H1 (cell line): ENCODE data around the gene DENND1A. TPM values are rescaled to one million over a fixed set of nuclear protein-coding genes. Genes with fewer than 3 reads are reported as not detected.

Experiments
- CTCF ChIA-PET: fragments of 300-600 bp; sonication (Branson Sonifier 250); formaldehyde crosslinking; loops from one replicate; lab custom pipeline; 2021; ENCODE audit not compliant: partially characterized antibody; lab: Charles Lee
- POLR2A ChIA-PET: fragments of 300-600 bp; sonication (Branson Sonifier 250); formaldehyde crosslinking; loops from one replicate; lab custom pipeline; 2021; ENCODE audit warnings: inconsistent platforms; ENCODE audit not compliant: partially characterized antibody; lab: Charles Lee
- DNase-seq, 2 experiments: peaks; one replicate each; pipeline versions ENCODE4 v3.0.0 to v3.0.0-alpha.2; 2010 to 2022; ENCODE audit warnings: low spot score in 2 of 2, low read depth in 1 of 2, mixed read lengths in 1 of 2
- FAIRE-seq: peaks from 2 replicates; lab custom pipeline; 2011; peaks lifted over from hg19 to GRCh38; lab: Jason Lieb, UNC
- H2AFZ ChIP-seq: 2 replicates; pipeline ENCODE4 v1.8.1; 2012; ENCODE audit warnings: low read length, inconsistent platforms
- H2AK5ac ChIP-seq: 2 replicates; pipeline ENCODE4 v1.6.1; 2013; ENCODE audit warnings: low read depth, low read length
- H2BK120ac ChIP-seq: replicated peaks from 2 replicates; pipeline ENCODE3; 2013; ENCODE audit warnings: low read depth, low read length, inconsistent platforms
- H2BK12ac ChIP-seq: 2 replicates; pipeline ENCODE4 v1.6.1; 2013; ENCODE audit warnings: low read depth, low read length
- H2BK15ac ChIP-seq: 2 replicates; pipeline ENCODE4 v1.6.1; 2013; ENCODE audit warnings: low read length
- H2BK20ac ChIP-seq: 2 replicates; pipeline ENCODE4 v1.6.1; 2013; ENCODE audit warnings: low read length
- H2BK5ac ChIP-seq: 2 replicates; pipeline ENCODE4 v1.6.1; 2013; ENCODE audit warnings: low read depth, low read length
- H3K14ac ChIP-seq: 2 replicates; pipeline ENCODE4 v1.6.1; 2013; ENCODE audit warnings: inconsistent platforms; ENCODE audit not compliant: insufficient read length
- H3K18ac ChIP-seq: 2 replicates; pipeline ENCODE4 v1.6.1; 2013; ENCODE audit warnings: low read length; ENCODE audit errors: extremely low read depth
- H3K23ac ChIP-seq: 2 replicates; pipeline ENCODE4 v1.6.1; 2013; ENCODE audit warnings: inconsistent platforms; ENCODE audit not compliant: insufficient read length
- H3K23me2 ChIP-seq: 2 replicates; pipeline ENCODE4 v1.6.1; 2013; ENCODE audit warnings: low read depth, low read length
- H3K27ac ChIP-seq: 2 replicates; pipeline ENCODE4 v1.6.1; 2011; ENCODE audit warnings: low read depth, low read length, inconsistent platforms
- H3K27me3 ChIP-seq, 4 experiments: replicated peaks in 1 of 4; 1 replicate in 1 of 4; 2 replicates in 3 of 4; pipeline versions ENCODE4 v1.6.1 to v1.8.1; 2011 to 2013; ENCODE audit warnings: low read length in 3 of 4, mild to moderate bottlenecking in 3 of 4, inconsistent platforms in 2 of 4, mixed read lengths in 2 of 4, moderate library complexity in 1 of 4; ENCODE audit not compliant: control insufficient read depth in 3 of 4, insufficient read depth in 3 of 4; ENCODE audit errors: extremely low read depth in 1 of 4
- H3K36me3 ChIP-seq, 4 experiments: 2 replicates each; pipeline versions ENCODE4 v1.6.1 to v1.8.1; 2011 to 2013; ENCODE audit warnings: mild to moderate bottlenecking in 4 of 4, low read length in 3 of 4, moderate library complexity in 2 of 4, control low read depth in 1 of 4, inconsistent platforms in 1 of 4; ENCODE audit not compliant: insufficient read depth in 4 of 4, control insufficient read depth in 2 of 4
- H3K4ac ChIP-seq: replicated peaks from 2 replicates; pipeline ENCODE3; 2013; ENCODE audit warnings: low read length, low read depth, mixed read lengths, inconsistent platforms; ENCODE audit not compliant: insufficient read length
- H3K4me1 ChIP-seq, 4 experiments: replicated peaks in 1 of 4; 1 replicate in 1 of 4; 2 replicates in 3 of 4; pipeline versions ENCODE4 v1.6.1 to v1.8.1; 2011 to 2013; ENCODE audit warnings: low read length in 3 of 4, inconsistent platforms in 2 of 4, mixed read lengths in 1 of 4; ENCODE audit not compliant: insufficient read depth in 4 of 4, control insufficient read depth in 3 of 4
- H3K4me2 ChIP-seq, 2 experiments: 2 replicates each; pipeline versions ENCODE4 v1.6.1 to v1.8.1; 2011 to 2013; ENCODE audit warnings: low read depth in 2 of 2, low read length in 2 of 2, control low read depth in 1 of 2, inconsistent platforms in 1 of 2, mild to moderate bottlenecking in 1 of 2; ENCODE audit not compliant: insufficient read depth in 1 of 2
- H3K4me3 ChIP-seq, 4 experiments: fragments of 200-600, 300-600 bp in 1 of 4; sonication (generic), shearing (Covaris generic), sonication (Bioruptor Twin) in 1 of 4; 2 replicates each; pipeline versions ENCODE4 v1.5.1 to v1.8.1; 2011 to 2016; ENCODE audit warnings: low read length in 4 of 4, low read depth in 3 of 4, control low read depth in 2 of 4, inconsistent platforms in 2 of 4, mild to moderate bottlenecking in 2 of 4, mixed read lengths in 1 of 4, moderate library complexity in 1 of 4; ENCODE audit not compliant: insufficient read depth in 2 of 4; ENCODE audit errors: extremely low read depth in 1 of 4
- H3K56ac ChIP-seq: replicated peaks from 2 replicates; pipeline ENCODE3; 2013; ENCODE audit warnings: low read depth, mild to moderate bottlenecking, mixed read lengths, low read length, inconsistent platforms; ENCODE audit not compliant: insufficient read length
- H3K79me1 ChIP-seq: 2 replicates; pipeline ENCODE4 v1.6.1; 2013; ENCODE audit warnings: low read depth, low read length, control low read depth
- H3K79me2 ChIP-seq, 2 experiments: 2 replicates each; pipeline versions ENCODE4 v1.6.1 to v1.8.1; 2012 to 2013; ENCODE audit warnings: low read length in 2 of 2, mild to moderate bottlenecking in 2 of 2, inconsistent platforms in 1 of 2; ENCODE audit not compliant: insufficient read depth in 2 of 2, control insufficient read depth in 1 of 2
- H3K9ac ChIP-seq, 4 experiments: replicated peaks in 1 of 4; 1 replicate in 1 of 4; 2 replicates in 3 of 4; pipeline versions ENCODE4 v1.6.1 to v1.8.1; 2011 to 2013; ENCODE audit warnings: low read depth in 3 of 4, low read length in 3 of 4, control low read depth in 2 of 4, mild to moderate bottlenecking in 2 of 4, moderate library complexity in 2 of 4, inconsistent platforms in 1 of 4; ENCODE audit errors: extremely low read depth in 1 of 4
- H3K9me3 ChIP-seq, 2 experiments: 2 replicates each; pipeline versions ENCODE4 v1.6.1 to v1.8.1; 2012 to 2013; ENCODE audit warnings: mild to moderate bottlenecking in 2 of 2, moderate library complexity in 2 of 2, control low read depth in 1 of 2, inconsistent platforms in 1 of 2, low read depth in 1 of 2, low read length in 1 of 2, mixed read lengths in 1 of 2; ENCODE audit not compliant: insufficient read depth in 2 of 2
- H4K20me1 ChIP-seq, 2 experiments: replicated peaks in 1 of 2; 2 replicates each; pipeline versions ENCODE3 to v1.8.1; 2011 to 2013; ENCODE audit warnings: inconsistent platforms in 2 of 2, low read length in 2 of 2, mild to moderate bottlenecking in 1 of 2; ENCODE audit not compliant: insufficient read depth in 2 of 2, control insufficient read depth in 1 of 2
- H4K5ac ChIP-seq: 2 replicates; pipeline ENCODE4 v1.6.1; 2013; ENCODE audit warnings: low read length, low read depth, mixed read lengths, inconsistent platforms; ENCODE audit not compliant: insufficient read length
- H4K8ac ChIP-seq: 2 replicates; pipeline ENCODE4 v1.8.0; 2013; ENCODE audit warnings: mild to moderate bottlenecking, moderate library complexity, low read length, inconsistent platforms; ENCODE audit not compliant: insufficient read depth; ENCODE audit errors: extremely low read depth
- H4K91ac ChIP-seq: replicated peaks from 2 replicates; pipeline ENCODE3; 2013; ENCODE audit warnings: low read length, mixed read lengths, inconsistent platforms; ENCODE audit not compliant: insufficient read length
- CREB1 ChIP-seq: IDR thresholded peaks from 2 replicates; pipeline ENCODE4 v1.6.1; 2012; ENCODE audit warnings: inconsistent platforms
- CTCF ChIP-seq, 3 experiments: IDR thresholded peaks; 1 replicate in 2 of 3; 2 replicates in 1 of 3; pipeline versions ENCODE4 v1.5.1 to v1.6.1; 2011; ENCODE audit warnings: low read length in 3 of 3, mild to moderate bottlenecking in 3 of 3, inconsistent platforms in 2 of 3, low read depth in 1 of 3, moderate library complexity in 1 of 3; ENCODE audit not compliant: insufficient read depth in 1 of 3; ENCODE audit errors: control extremely low read depth in 1 of 3
- FOSL1 ChIP-seq: IDR thresholded peaks from 2 replicates; pipeline ENCODE4 v1.6.1; 2011; ENCODE audit warnings: mild to moderate bottlenecking, low read depth, low read length, moderate library complexity; ENCODE audit not compliant: insufficient read depth
- POU5F1 ChIP-seq: IDR thresholded peaks from 2 replicates; pipeline ENCODE4 v1.6.1; 2011; ENCODE audit warnings: low read depth, mild to moderate bottlenecking, low read length, moderate library complexity
- RXRA ChIP-seq: IDR thresholded peaks from 2 replicates; pipeline ENCODE4 v1.6.1; 2011; ENCODE audit warnings: low read depth, mild to moderate bottlenecking, low read length, moderate library complexity; ENCODE audit not compliant: insufficient read depth
- SAP30 ChIP-seq: fragments of 300-600 bp; sonication (generic); IDR thresholded peaks from 2 replicates; pipeline ENCODE4 v1.7.1; 2012; ENCODE audit warnings: low read length, moderate library complexity, mild to moderate bottlenecking, inconsistent platforms; ENCODE audit not compliant: insufficient read depth, insufficient replicate concordance
- SIN3A ChIP-seq, 2 experiments: IDR thresholded peaks in 1 of 2; conservative IDR thresholded peaks in 1 of 2; 2 replicates each; pipeline ENCODE4 v1.6.1; 2011 to 2012; ENCODE audit warnings: low read length in 2 of 2, improper control_type of control experiment in 1 of 2, low read depth in 1 of 2, mild to moderate bottlenecking in 1 of 2
- SP2 ChIP-seq: IDR thresholded peaks from 2 replicates; pipeline ENCODE4 v1.6.1; 2012; ENCODE audit warnings: mild to moderate bottlenecking, low read length, inconsistent platforms
- WGBS, 2 experiments: shearing (Covaris generic) in 1 of 2; methylation state at CpG; one replicate each; pipeline versions ENCODE4 v1.1.6 to v1.1.7; 2013 to 2015; ENCODE audit warnings: low lambda C conversion rate in 2 of 2, mixed read lengths in 2 of 2, inconsistent platforms in 1 of 2, low coverage in 1 of 2, missing lambda C conversion rate in 1 of 2; ENCODE audit not compliant: insufficient replicate concordance in 2 of 2, insufficient coverage in 1 of 2, insufficient read length in 1 of 2; ENCODE audit errors: extremely low coverage in 1 of 2, missing lambda C conversion rate in 1 of 2; 5-methylcytosine and 5-hydroxymethylcytosine counted together
- polyA plus RNA-seq, 7 experiments: library from polyadenylated mRNA; depleted of rRNA in 3 of 7; stranded (reverse) in 5 of 7; unstranded in 2 of 7; fragments of >200 nt in 5 of 7; fragments of 200-250 nt in 2 of 7; gene quantifications; 1 replicate in 5 of 7; 2 replicates in 1 of 7; 4 replicates in 1 of 7; pipeline versions ENCODE4 v1.2.1 to v1.2.3, GENCODE V29; 2011 to 2013; ENCODE audit warnings: missing spikeins in 2 of 7, mixed read lengths in 2 of 7
- total RNA-seq: library from RNA; stranded (reverse); fragmentation: NEBNext Ultra II Directional; extraction: Animal tissue kit (Norgen Biotek cat#: 25700); gene quantifications from 2 replicates; pipeline ENCODE4 v1.2.1, GENCODE V29; 2021

DENND1A gene
- total and polyA plus RNA-seq, 2 of the 8 experiments (the other 6 are each of a cell fraction or from before 2014, with no cell fraction given) = 24.1 to 26.4 TPM

DNA sequence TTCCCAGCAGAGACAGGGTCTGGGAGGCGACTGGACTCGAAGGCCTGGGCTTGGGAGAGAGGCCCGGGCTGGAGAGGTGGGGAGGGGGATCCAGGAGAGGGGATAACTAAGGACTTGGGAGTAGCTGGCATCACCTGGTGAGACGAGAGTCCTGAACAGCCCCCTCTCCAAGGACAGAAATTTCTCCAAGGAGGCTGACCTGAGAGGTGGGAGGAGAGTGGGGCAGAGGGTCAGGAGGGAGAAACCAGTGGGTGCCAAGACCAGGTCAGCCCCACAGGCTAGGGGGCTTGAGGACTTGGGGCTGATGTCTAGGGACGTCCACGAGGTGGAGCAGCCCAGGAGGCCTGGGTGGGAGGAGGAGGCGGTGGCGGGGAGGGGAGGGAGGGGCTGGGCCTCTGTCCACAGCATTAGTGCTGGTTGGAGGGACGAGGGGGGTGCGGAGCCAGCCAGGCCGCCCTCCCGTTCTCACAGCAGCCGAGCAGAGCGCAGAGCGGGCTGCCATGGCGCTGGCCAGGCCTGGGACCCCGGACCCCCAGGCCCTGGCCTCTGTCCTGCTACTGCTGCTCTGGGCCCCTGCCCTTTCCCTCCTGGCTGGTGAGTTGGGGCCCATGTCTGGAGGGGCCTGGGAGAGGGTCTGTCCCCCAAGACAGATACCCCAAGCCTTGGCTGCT, 574.0 kb downstream of the DENND1A start, which contains the start of gene CRB2:
Gene CRB2, plus strand, starts transcription at position 437 of the 671 bp plus-strand sequence. Its CDS starts 64 bp downstream, at position 501.
- H3K4me2 ChIP-seq = peak within 1 kb of the TSS; percentile 75 to 85
- peak within 1 kb of the TSS; percentile 16; the same call in 1 of the 2 replicates for H3K27ac ChIP-seq
- peak within 1 kb of the TSS; percentile 94 for H2BK120ac ChIP-seq
- ChIA-PET POLR2A (interaction anchor here (0.7 to 1.7 kb wide), 7 partner anchors 9 to 240 kb away, joined by 3 to 6 read pairs (median 3); no protein-coding TSS in a partner anchor), CTCF (interaction anchor here (0.5 to 22.0 kb wide), 21 partner anchors 8 to 856 kb away, joined by 3 to 668 read pairs (median 5); no protein-coding TSS in a partner anchor)
- no peaks in the 10 kb centered on the region for H4K20me1 ChIP-seq
- 0 out of 2 replicates have a peak within 1 kb of the TSS, but pooled peaks have one; percentile 90 for H2AFZ ChIP-seq
- peak within 1 kb of the TSS; percentile 62 for H4K5ac ChIP-seq
- H2AK5ac ChIP-seq = no peak within 1 kb of the TSS; the same call in 1 of the 2 replicates
- no peak within 1 kb of the TSS for H3K14ac ChIP-seq
- peak within 1 kb of the TSS; percentile 73 for H4K8ac ChIP-seq
- H3K27me3 ChIP-seq = no peaks in the 10 kb centered on the region; a peak in 2 of 7 replicates
- no peak within 1 kb of the TSS for H3K23ac ChIP-seq
- H3K9me3 ChIP-seq = no peaks in the 10 kb centered on the region
- H2BK15ac ChIP-seq = peak within 1 kb of the TSS; percentile 34
- DNase-seq = peak; percentile 58 to 86
- H3K56ac ChIP-seq = no peak within 1 kb of the TSS
- H3K4me3 ChIP-seq = peak within 1 kb of the TSS; percentile 9 to 62 (median 48); a peak in 7 of 8 replicates
- H3K23me2 ChIP-seq = peaks cover 11% of the 10 kb centered on the region
- no peak for FAIRE-seq
- H2BK12ac ChIP-seq = peak within 1 kb of the TSS; percentile 94; the same call in 1 of the 2 replicates
- peaks cover 17 to 43% (median 30%) of the 10 kb centered on the region in 4 experiments for H3K4me1 ChIP-seq
- H4K91ac ChIP-seq = peak within 1 kb of the TSS; percentile 93
- peak within 1 kb of the TSS; percentile 43 for H2BK20ac ChIP-seq
- H3K18ac ChIP-seq = peak within 1 kb of the TSS; percentile 86
- WGBS, 2 experiments = 11% methylated on average over 7 of the region's 17 CpGs; no CpG with 5 or more reads in 1 of the 2 experiments
- no peaks in the 10 kb centered on the region for H3K36me3 ChIP-seq
- H3K4ac ChIP-seq = peak within 1 kb of the TSS; percentile 83
- H3K79me1 ChIP-seq = no peaks in the 10 kb centered on the region
- H2BK5ac ChIP-seq = peak within 1 kb of the TSS; percentile 71; the same call in 1 of the 2 replicates
- H3K79me2 ChIP-seq = no peaks in the 10 kb centered on the region
- peak within 1 kb of the TSS in 2 of 4 experiments; percentile 13 to 30; a peak in 3 of 7 replicates for H3K9ac ChIP-seq
- peak; percentile 44 to 71; a peak in 1 of 4 replicates for TF ChIP-seq SIN3A (conservative IDR thresholded peaks at IDR 0.05 in 1 of 2, IDR thresholded peaks at IDR 0.05 in 1 of 2; ENCODE audit: low read depth in 1 of 2, low read length in 2 of 2)
- TF ChIP-seq FOSL1 = no peak
- TF ChIP-seq CTCF (IDR thresholded peaks at IDR 0.05; ENCODE audit: control extremely low read depth in 1 of 3, insufficient read depth in 1 of 3, low read depth in 1 of 3, low read length in 3 of 3) = peak in 2 of 3 experiments; percentile 13; a peak in 2 of 4 replicates
- TF ChIP-seq POU5F1 = no peak
- peak; percentile 52 for TF ChIP-seq SAP30
- no peak for TF ChIP-seq RXRA
- 0 out of 2 replicates have a peak, but pooled peaks have one; percentile 6 for TF ChIP-seq CREB1
- no peak for TF ChIP-seq SP2
